Thyroid gland (tissue), 4 donors: Measurements from ENCODE around the gene PIP4K2A.

Source experiments
- CTCF ChIP-seq, 6 experiments: fragments of 200-600 bp in 3 of 6; fragments of 450-650 bp in 3 of 6; sonication (generic) in 3 of 6; IDR thresholded peaks; one replicate each; pipeline ENCODE4 v1.5.1; 2016 to 2019; ENCODE audit warnings: antibody characterized with exemption in 6 of 6, mild to moderate bottlenecking in 2 of 6, inconsistent platforms in 1 of 6, moderate library complexity in 1 of 6
- POLR2A ChIP-seq, 2 donors: fragments of 450-650 bp; IDR thresholded peaks; one replicate each; pipeline ENCODE4 v1.6.1; 2017; ENCODE audit warnings: antibody characterized with exemption in 2 of 2, mild to moderate bottlenecking in 2 of 2, moderate library complexity in 1 of 2

GRCh38 chr10:22625516-22626290 is 88.7 kb downstream of the PIP4K2A start:
- TF ChIP-seq CTCF (IDR thresholded peaks at IDR 0.05) = no peak
- TF ChIP-seq POLR2A (IDR thresholded peaks at IDR 0.05) = no peak
